Lower lobe of right lung (tissue), 2 donors: Measurements from ENCODE around the gene TMEM272. TPM values are rescaled to one million over a fixed set of nuclear protein-coding genes. Genes with fewer than 3 reads are reported as not detected.

Experiments used
- ATAC-seq, 2 donors: fragments of 200-7000 bp; cut with Tn5 transposase; one replicate each; pipeline ENCODE4 v1.9.1; 2020 to 2022; ENCODE audit warnings: mild to moderate bottlenecking in 2 of 2, moderate library complexity in 2 of 2
- DNase-seq: peaks from one replicate; pipeline ENCODE4 v3.0.0-alpha.2; 2020
- H3K27ac ChIP-seq: fragments of 200-600 bp; one replicate; pipeline ENCODE4 v1.8.0; 2022
- H3K27me3 ChIP-seq: fragments of 200-600 bp; one replicate; pipeline ENCODE4 v1.8.0; 2022; ENCODE audit warnings: low read depth
- H3K36me3 ChIP-seq: fragments of 200-600 bp; one replicate; pipeline ENCODE4 v1.8.0; 2022; ENCODE audit warnings: mild to moderate bottlenecking
- H3K4me1 ChIP-seq: fragments of 200-600 bp; one replicate; pipeline ENCODE4 v1.8.0; 2022
- H3K4me3 ChIP-seq: fragments of 200-600 bp; one replicate; pipeline ENCODE4 v1.8.0; 2022; ENCODE audit warnings: mild to moderate bottlenecking
- H3K9me3 ChIP-seq: fragments of 200-600 bp; one replicate; pipeline ENCODE4 v1.8.0; 2022
- intact Hi-C: fragments of 100-400 bp; cut with DNase I; formaldehyde crosslinking; loops from one replicate; pipeline ENCODE4 v1.11.0; 2022
- total RNA-seq: library from RNA; stranded (reverse); fragmentation: NEBNext Ultra II Directional; extraction: Animal tissue kit (Norgen Biotek cat#: 25700); gene quantifications from one replicate; pipeline ENCODE4 v1.2.1, GENCODE V29; 2021
- TF ChIP-seq, protein P1 (sequence below): fragments of 200-600 bp; IDR thresholded peaks from one replicate; pipeline ENCODE4 v1.8.0; 2022; ENCODE audit warnings: antibody characterized with exemption, mild to moderate bottlenecking
- donor health status: DM: no; HTN: yes; CAD: no; lungs with severe emphysema.

Gene TMEM272
- total RNA-seq, 1 donor from 2014 or later: 0.09 TPM

DNA sequence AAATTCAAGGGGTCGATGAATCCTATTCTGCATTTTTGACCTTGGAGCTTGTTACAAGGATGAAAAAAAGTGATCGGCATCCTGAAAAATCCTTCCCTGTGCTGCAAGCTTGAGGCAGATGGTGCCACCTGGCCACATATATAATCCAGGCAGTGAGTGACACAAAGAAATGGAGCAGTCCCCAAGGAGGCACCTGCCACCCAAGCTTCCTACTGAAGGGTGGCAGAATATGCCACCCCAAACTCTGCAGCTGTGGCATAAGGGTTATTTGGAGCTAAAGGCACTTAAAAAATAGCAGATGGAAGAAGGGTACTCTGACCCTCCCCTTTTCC is 15.4 kb downstream of the TMEM272 start:
- Histone ChIP-seq H3K27ac (no peak overlapping the region), H3K27me3 (no peaks in the 10 kb centered on the region), H3K36me3 (no peaks in the 10 kb centered on the region), H3K9me3 (no peaks in the 10 kb centered on the region), H3K4me1 (peaks cover 6% of the 10 kb centered on the region), H3K4me3 (no peak overlapping the region)
- intact Hi-C loops: no loop called here
- DNase-seq: no peak
- TF ChIP-seq, protein P1, sequence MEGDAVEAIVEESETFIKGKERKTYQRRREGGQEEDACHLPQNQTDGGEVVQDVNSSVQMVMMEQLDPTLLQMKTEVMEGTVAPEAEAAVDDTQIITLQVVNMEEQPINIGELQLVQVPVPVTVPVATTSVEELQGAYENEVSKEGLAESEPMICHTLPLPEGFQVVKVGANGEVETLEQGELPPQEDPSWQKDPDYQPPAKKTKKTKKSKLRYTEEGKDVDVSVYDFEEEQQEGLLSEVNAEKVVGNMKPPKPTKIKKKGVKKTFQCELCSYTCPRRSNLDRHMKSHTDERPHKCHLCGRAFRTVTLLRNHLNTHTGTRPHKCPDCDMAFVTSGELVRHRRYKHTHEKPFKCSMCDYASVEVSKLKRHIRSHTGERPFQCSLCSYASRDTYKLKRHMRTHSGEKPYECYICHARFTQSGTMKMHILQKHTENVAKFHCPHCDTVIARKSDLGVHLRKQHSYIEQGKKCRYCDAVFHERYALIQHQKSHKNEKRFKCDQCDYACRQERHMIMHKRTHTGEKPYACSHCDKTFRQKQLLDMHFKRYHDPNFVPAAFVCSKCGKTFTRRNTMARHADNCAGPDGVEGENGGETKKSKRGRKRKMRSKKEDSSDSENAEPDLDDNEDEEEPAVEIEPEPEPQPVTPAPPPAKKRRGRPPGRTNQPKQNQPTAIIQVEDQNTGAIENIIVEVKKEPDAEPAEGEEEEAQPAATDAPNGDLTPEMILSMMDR: no peak
- no peak for ATAC-seq

GRCh38 chr13:51828730-51829567 is 16.0 kb downstream of the TMEM272 start:
- H3K4me3 ChIP-seq: no peak overlapping the region
- H3K9me3 ChIP-seq: no peaks in the 10 kb centered on the region
- H3K27me3 ChIP-seq: no peaks in the 10 kb centered on the region
- no peak for DNase-seq
- no peak for ATAC-seq
- H3K36me3 ChIP-seq: no peaks in the 10 kb centered on the region
- TF ChIP-seq, protein P1: no peak
- H3K27ac ChIP-seq: no peak overlapping the region
- H3K4me1 ChIP-seq: peaks cover 6% of the 10 kb centered on the region
- intact Hi-C loops: no loop called here

DNA sequence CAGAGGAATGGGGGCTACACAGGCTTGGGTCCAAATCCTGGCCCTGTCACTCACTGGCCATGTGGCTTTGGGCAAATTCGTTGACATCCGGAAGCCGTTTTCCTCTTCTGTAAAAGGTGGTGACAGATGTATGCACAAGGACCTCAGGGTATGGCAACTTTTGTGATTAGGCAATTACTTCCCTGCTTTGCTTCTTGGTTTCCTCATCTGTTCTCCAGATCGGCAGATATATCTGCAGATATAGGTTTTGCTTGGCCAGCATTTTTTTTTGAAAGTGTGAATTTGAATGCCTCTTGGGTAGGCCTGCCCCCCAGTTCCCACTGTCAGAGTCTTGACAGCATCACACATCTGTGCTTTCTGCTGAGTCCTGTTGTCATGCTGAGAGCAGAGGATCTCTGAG is 17.7 kb downstream of the TMEM272 start:
- no peaks in the 10 kb centered on the region for H3K36me3 ChIP-seq
- no peak overlapping the region for H3K4me3 ChIP-seq
- no peaks in the 10 kb centered on the region for H3K27me3 ChIP-seq
- peaks cover 9% of the 10 kb centered on the region for H3K4me1 ChIP-seq
- intact Hi-C loops: no loop called here
- no peak for ATAC-seq
- TF ChIP-seq, protein P1: no peak
- H3K27ac ChIP-seq: peak overlapping the region; percentile 42
- no peaks in the 10 kb centered on the region for H3K9me3 ChIP-seq
- no peak for DNase-seq

DNA sequence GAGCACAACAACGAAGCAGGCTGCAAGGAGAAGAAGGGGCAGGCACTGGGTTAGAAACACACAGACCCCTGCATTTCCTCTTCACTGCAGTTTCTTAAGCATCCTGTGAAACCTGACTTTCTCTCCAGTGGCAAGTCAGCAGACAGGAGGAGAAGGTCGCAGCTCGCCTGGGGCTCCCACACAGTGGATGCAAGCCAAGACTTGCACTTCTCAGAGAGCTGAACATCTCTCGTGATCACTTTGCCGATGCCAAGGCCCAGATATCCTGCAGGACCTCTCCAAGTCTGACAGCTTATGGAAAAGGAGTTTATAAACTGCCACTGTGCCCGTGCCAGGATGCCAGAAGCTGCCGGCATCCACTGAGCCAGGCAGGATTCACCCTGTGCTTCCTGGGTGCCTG is 18.4 kb downstream of the TMEM272 start:
- TF ChIP-seq, protein P1: no peak
- H3K36me3 ChIP-seq: no peaks in the 10 kb centered on the region
- ATAC-seq (peak in 1 of 2 donors; percentile 9), DNase-seq (no peak)
- intact Hi-C loops: no loop called here
- no peaks in the 10 kb centered on the region for H3K9me3 ChIP-seq
- peak overlapping the region; percentile 42 for H3K27ac ChIP-seq
- H3K27me3 ChIP-seq: no peaks in the 10 kb centered on the region
- H3K4me1 ChIP-seq: peaks cover 9% of the 10 kb centered on the region
- no peak overlapping the region for H3K4me3 ChIP-seq

GRCh38 chr13:51825681-51826254 is 19.2 kb downstream of the TMEM272 start:
- DNase-seq: no peak
- Histone ChIP-seq H3K36me3 (no peaks in the 10 kb centered on the region), H3K4me1 (peaks cover 9% of the 10 kb centered on the region), H3K27me3 (no peaks in the 10 kb centered on the region), H3K27ac (peak overlapping the region; percentile 65), H3K4me3 (no peak overlapping the region), H3K9me3 (no peaks in the 10 kb centered on the region)
- TF ChIP-seq, protein P1: no peak
- no peak for ATAC-seq
- intact Hi-C loops: no loop called here
